T-cell (primary cell): ENCODE measurements around the gene CYP3A7. TPM values are rescaled to one million over a fixed set of nuclear protein-coding genes. Genes with fewer than 3 reads are reported as not detected.
"Not testable (repeated sequence)": the region's sequence is repeated elsewhere in the genome, so short reads cannot be mapped to it uniquely, and the experiment has no call there.

Source experiments
- ATAC-seq, 4 experiments: fragments of 200-7000 bp in 3 of 4; fragments of 150-1000 bp in 1 of 4; cut with Tn5 transposase; replicated peaks in 1 of 4; 1 replicate in 3 of 4; 2 replicates in 1 of 4; pipeline ENCODE4 v1.10.0; 2021; ENCODE audit warnings: moderate library complexity in 3 of 4, mild to moderate bottlenecking in 2 of 4, moderate number of reproducible peaks in 1 of 4
- CTCF ChIA-PET, 2 donors: fragments of 300-600 bp; sonication (Branson Sonifier 250); formaldehyde crosslinking; loops; one replicate each; lab custom pipeline; 2022; ENCODE audit warnings: antibody characterized with exemption in 2 of 2; lab: Charles Lee
- POLR2A ChIA-PET, 2 donors: fragments of 300-600 bp; sonication (Branson Sonifier 250); formaldehyde crosslinking; loops; one replicate each; lab custom pipeline; 2022; ENCODE audit warnings: antibody characterized with exemption in 2 of 2; lab: Charles Lee
- DNase-seq, 35 experiments: peaks; one replicate each; pipeline versions ENCODE4 v3.0.0 to v3.0.0-alpha.2; 2013 to 2023
- H3K27ac ChIP-seq: one replicate; pipeline ENCODE4 v1.5.1; 2013; ENCODE audit warnings: low read length
- H3K27me3 ChIP-seq, 2 experiments: replicated peaks in 1 of 2; 1 replicate in 1 of 2; 2 replicates in 1 of 2; pipeline versions ENCODE4 v1.6.1 to v1.7.0; 2013; ENCODE audit warnings: low read length in 1 of 2, mixed read lengths in 1 of 2; ENCODE audit not compliant: control insufficient read depth in 2 of 2, insufficient read depth in 2 of 2; ENCODE audit errors: extremely low read depth in 1 of 2
- H3K36me3 ChIP-seq, 2 donors: 1 replicate in 1 of 2; 2 replicates in 1 of 2; pipeline versions ENCODE4 v1.6.1 to v1.7.0; 2013; ENCODE audit warnings: low read length in 1 of 2; ENCODE audit not compliant: control insufficient read depth in 2 of 2, insufficient read depth in 1 of 2; ENCODE audit errors: extremely low read depth in 1 of 2
- H3K4me1 ChIP-seq, 2 experiments: 1 replicate in 1 of 2; 2 replicates in 1 of 2; pipeline versions ENCODE4 v1.6.1 to v1.7.0; 2013; ENCODE audit warnings: low read length in 2 of 2, mixed read lengths in 1 of 2; ENCODE audit not compliant: insufficient read depth in 2 of 2, control insufficient read depth in 1 of 2; ENCODE audit errors: extremely low read depth in 1 of 2
- H3K4me3 ChIP-seq, 2 donors: 1 replicate in 1 of 2; 2 replicates in 1 of 2; pipeline versions ENCODE4 v1.5.1 to v1.7.0; 2013; ENCODE audit warnings: mild to moderate bottlenecking in 2 of 2, low read length in 1 of 2, moderate library complexity in 1 of 2; ENCODE audit not compliant: control insufficient read depth in 1 of 2; ENCODE audit errors: extremely low read depth in 1 of 2
- H3K9me3 ChIP-seq: 2 replicates; pipeline ENCODE4 v1.7.0; 2013
- H3K27ac Mint-ChIP-seq, 2 donors: one replicate each; pipeline ENCODE4 v1.8.0; 2020 to 2021; ENCODE audit warnings: mild to moderate bottlenecking in 2 of 2, mixed read lengths in 2 of 2
- H3K27me3 Mint-ChIP-seq, 2 donors: one replicate each; pipeline ENCODE4 v1.8.0; 2021 to 2022; ENCODE audit warnings: mixed read lengths in 2 of 2
- H3K36me3 Mint-ChIP-seq: one replicate; pipeline ENCODE4 v1.8.0; 2021; ENCODE audit warnings: mixed read lengths
- H3K4me1 Mint-ChIP-seq, 3 donors: one replicate each; pipeline ENCODE4 v1.8.0; 2020 to 2022; ENCODE audit warnings: mixed read lengths in 3 of 3, mild to moderate bottlenecking in 1 of 3
- H3K4me3 Mint-ChIP-seq, 3 donors: one replicate each; pipeline ENCODE4 v1.8.0; 2020 to 2022; ENCODE audit warnings: mild to moderate bottlenecking in 3 of 3, mixed read lengths in 3 of 3, moderate library complexity in 3 of 3
- H3K9me3 Mint-ChIP-seq, 3 donors: one replicate each; pipeline ENCODE4 v1.8.0; 2020 to 2022; ENCODE audit warnings: mixed read lengths in 3 of 3
- WGBS: methylation state at CpG from one replicate; pipeline ENCODE4 v1.1.5; 2013; ENCODE audit warnings: missing lambda C conversion rate; ENCODE audit not compliant: insufficient coverage; 5-methylcytosine and 5-hydroxymethylcytosine counted together
- total RNA-seq, 35 experiments: library from RNA in 6 of 35; stranded (reverse) in 6 of 35; fragments of 120-200 nt in 1 of 35; gene quantifications; one replicate each; pipeline versions ENCODE4 v1.2.1 to v1.2.4 and lab custom pipeline; 2013 to 2026

Gene CYP3A7
- total RNA-seq, 5 donors from 2014 or later (not counting 1 experiment from before 2014, with no cell fraction given) = not detected

GRCh38 chr7:99773395-99773794 lies 38.4 kb upstream of the CYP3A7 start:
- H3K27ac Mint-ChIP-seq, H3K4me3 Mint-ChIP-seq, ATAC-seq, DNase-seq, H3K9me3 ChIP-seq, POLR2A ChIA-PET, H3K36me3 Mint-ChIP-seq, H3K36me3 ChIP-seq, H3K27ac ChIP-seq, H3K4me1 ChIP-seq, H3K9me3 Mint-ChIP-seq, H3K4me3 ChIP-seq, H3K4me1 Mint-ChIP-seq, H3K27me3 ChIP-seq, CTCF ChIA-PET: not testable (repeated sequence)
- WGBS = no CpG with 5 or more reads among the region's 1 CpG
- H3K27me3 Mint-ChIP-seq = peaks cover 54 to 59% of the 10 kb centered on the region in 2 donors

- ATAC-seq = no peak
These were observed 37.6 kb upstream of the CYP3A7 start for GRCh38 chr7:99772565-99772964.

GRCh38 chr7:99769494-99769893 lies 34.5 kb upstream of the CYP3A7 start:
- CTCF ChIA-PET, H3K9me3 ChIP-seq, H3K36me3 ChIP-seq, H3K27ac Mint-ChIP-seq, ATAC-seq, H3K4me1 Mint-ChIP-seq, H3K4me1 ChIP-seq, H3K27me3 ChIP-seq, H3K4me3 Mint-ChIP-seq, POLR2A ChIA-PET, H3K9me3 Mint-ChIP-seq, H3K4me3 ChIP-seq, DNase-seq, H3K36me3 Mint-ChIP-seq, H3K27ac ChIP-seq: not testable (repeated sequence)
- whole genome bisulfite sequencing = 70% methylated on average over 2 of the region's 3 CpGs
- peaks cover 34 to 39% of the 10 kb centered on the region in 2 donors for H3K27me3 Mint-ChIP-seq

More at GRCh38 chr7:99772565-99772964, 37.6 kb upstream of the CYP3A7 start:
- Mint-ChIP-seq H3K36me3 (no peaks in the 10 kb centered on the region), H3K9me3 (peaks cover 0 to 9% (median 4%) of the 10 kb centered on the region in 3 donors), H3K27me3 (peaks cover 54 to 59% of the 10 kb centered on the region in 2 donors), H3K4me3 (no peak overlapping the region), H3K27ac (no peak overlapping the region), H3K4me1 (peaks cover 0 to 2% (median 0%) of the 10 kb centered on the region in 3 donors)
- no peak for DNase-seq
- CTCF ChIA-PET = no interaction called here
- no peak overlapping the region for H3K4me3 ChIP-seq
- POLR2A ChIA-PET = no interaction called here
- H3K36me3 ChIP-seq = no peaks in the 10 kb centered on the region
- WGBS = 100% methylated on average over 1 of the region's 1 CpG
- no peaks in the 10 kb centered on the region for H3K9me3 ChIP-seq
- H3K27ac ChIP-seq = no peak overlapping the region
- no peaks in the 10 kb centered on the region for H3K4me1 ChIP-seq
- H3K27me3 ChIP-seq = peaks cover 2 to 3% of the 10 kb centered on the region in 2 experiments

- Mint-ChIP-seq H3K36me3 (no peaks in the 10 kb centered on the region), H3K27me3 (peaks cover 28 to 31% of the 10 kb centered on the region in 2 donors), H3K4me3 (no peak overlapping the region), H3K27ac (no peak overlapping the region), H3K4me1 (peaks cover 0 to 4% (median 0%) of the 10 kb centered on the region in 3 donors), H3K9me3 (peaks cover 0 to 2% (median 0%) of the 10 kb centered on the region in 3 donors)
- H3K4me1 ChIP-seq = no peaks in the 10 kb centered on the region
- WGBS = no CpG with 5 or more reads among the region's 2 CpGs
- H3K36me3 ChIP-seq = no peaks in the 10 kb centered on the region
- CTCF ChIA-PET = no interaction called here
- H3K9me3 ChIP-seq = no peaks in the 10 kb centered on the region
- DNase-seq (no peak), ATAC-seq (no peak)
- H3K27ac ChIP-seq = no peak overlapping the region
- POLR2A ChIA-PET = no interaction called here
- peaks cover 0 to 3% of the 10 kb centered on the region in 2 experiments for H3K27me3 ChIP-seq
- H3K4me3 ChIP-seq = no peak overlapping the region
These were observed 33.5 kb upstream of the CYP3A7 start for GRCh38 chr7:99768471-99768870.

GRCh38 chr7:99767662-99768061 lies 32.7 kb upstream of the CYP3A7 start:
- peaks cover 0 to 4% (median 0%) of the 10 kb centered on the region in 3 donors for H3K4me1 Mint-ChIP-seq
- H3K4me1 ChIP-seq = no peaks in the 10 kb centered on the region
- H3K36me3 Mint-ChIP-seq = no peaks in the 10 kb centered on the region
- H3K9me3 Mint-ChIP-seq = no peaks in the 10 kb centered on the region
- H3K9me3 ChIP-seq = no peaks in the 10 kb centered on the region
- POLR2A ChIA-PET = no interaction called here
- ATAC-seq (no peak), DNase-seq (no peak)
- H3K4me3 ChIP-seq = no peak overlapping the region
- WGBS = no CpG with 5 or more reads among the region's 1 CpG
- peaks cover 0 to 3% of the 10 kb centered on the region in 2 experiments for H3K27me3 ChIP-seq
- no peak overlapping the region for H3K4me3 Mint-ChIP-seq
- no peaks in the 10 kb centered on the region for H3K36me3 ChIP-seq
- peaks cover 23 to 30% of the 10 kb centered on the region in 2 donors for H3K27me3 Mint-ChIP-seq
- H3K27ac Mint-ChIP-seq = peak overlapping the region in 1 of 2 donors; percentile 0
- no peak overlapping the region for H3K27ac ChIP-seq
- CTCF ChIA-PET = no interaction called here

- Mint-ChIP-seq H3K4me1 (peaks cover 0 to 4% (median 0%) of the 10 kb centered on the region in 3 donors), H3K9me3 (no peaks in the 10 kb centered on the region), H3K27me3 (peaks cover 20 to 22% of the 10 kb centered on the region in 2 donors), H3K27ac (no peak overlapping the region), H3K4me3 (no peak overlapping the region), H3K36me3 (no peaks in the 10 kb centered on the region)
- DNase-seq = no peak
- Histone ChIP-seq H3K27me3 (peaks cover 0 to 3% of the 10 kb centered on the region in 2 experiments), H3K4me3 (no peak overlapping the region), H3K36me3 (no peaks in the 10 kb centered on the region), H3K27ac (no peak overlapping the region), H3K4me1 (no peaks in the 10 kb centered on the region), H3K9me3 (no peaks in the 10 kb centered on the region)
- WGBS = 88% methylated on average over 1 of the region's 3 CpGs
- ChIA-PET CTCF (no interaction called here), POLR2A (no interaction called here)
- ATAC-seq = no peak
These were observed 31.6 kb upstream of the CYP3A7 start for GRCh38 chr7:99766484-99767099.
